Neural crest cell (in vitro differentiated cells): ENCODE data around the gene CLDN14. TPM values are rescaled to one million over a fixed set of nuclear protein-coding genes. Genes with fewer than 3 reads are reported as not detected.

ENCODE experiments used
- DNase-seq: peaks from one replicate; pipeline ENCODE4 v3.0.0; 2021; ENCODE audit warnings: low read depth, mixed read lengths, low spot score
- H3K27ac Mint-ChIP-seq: one replicate; pipeline ENCODE4 v1.8.0; 2021; ENCODE audit warnings: mild to moderate bottlenecking, mixed read lengths; ENCODE audit not compliant: unreplicated experiment
- H3K27me3 Mint-ChIP-seq: 2 replicates; pipeline ENCODE4 v1.8.0; 2021; ENCODE audit warnings: low read depth, mild to moderate bottlenecking, mixed read lengths
- H3K36me3 Mint-ChIP-seq: 2 replicates; pipeline ENCODE4 v1.8.0; 2021; ENCODE audit warnings: low read depth, mild to moderate bottlenecking, mixed read lengths
- H3K4me1 Mint-ChIP-seq: 2 replicates; pipeline ENCODE4 v1.8.0; 2021; ENCODE audit warnings: mixed read lengths
- H3K4me3 Mint-ChIP-seq: one replicate; pipeline ENCODE4 v1.8.0; 2021; ENCODE audit warnings: mild to moderate bottlenecking, mixed read lengths
- H3K9me3 Mint-ChIP-seq: 2 replicates; pipeline ENCODE4 v1.8.0; 2021; ENCODE audit warnings: mixed read lengths
- total RNA-seq: library from RNA; stranded (reverse); gene quantifications from 2 replicates; pipeline ENCODE4 v1.2.1, GENCODE V29; 2021
- TF ChIP-seq, protein P1 (sequence below): fragments of 200-600 bp; sonication (generic); conservative IDR thresholded peaks from 2 replicates; pipeline ENCODE4 v1.5.0; 2021; ENCODE audit warnings: antibody characterized with exemption, mild to moderate bottlenecking

Gene CLDN14
- total RNA-seq, 1 donor from 2014 or later, result not detected

DNA sequence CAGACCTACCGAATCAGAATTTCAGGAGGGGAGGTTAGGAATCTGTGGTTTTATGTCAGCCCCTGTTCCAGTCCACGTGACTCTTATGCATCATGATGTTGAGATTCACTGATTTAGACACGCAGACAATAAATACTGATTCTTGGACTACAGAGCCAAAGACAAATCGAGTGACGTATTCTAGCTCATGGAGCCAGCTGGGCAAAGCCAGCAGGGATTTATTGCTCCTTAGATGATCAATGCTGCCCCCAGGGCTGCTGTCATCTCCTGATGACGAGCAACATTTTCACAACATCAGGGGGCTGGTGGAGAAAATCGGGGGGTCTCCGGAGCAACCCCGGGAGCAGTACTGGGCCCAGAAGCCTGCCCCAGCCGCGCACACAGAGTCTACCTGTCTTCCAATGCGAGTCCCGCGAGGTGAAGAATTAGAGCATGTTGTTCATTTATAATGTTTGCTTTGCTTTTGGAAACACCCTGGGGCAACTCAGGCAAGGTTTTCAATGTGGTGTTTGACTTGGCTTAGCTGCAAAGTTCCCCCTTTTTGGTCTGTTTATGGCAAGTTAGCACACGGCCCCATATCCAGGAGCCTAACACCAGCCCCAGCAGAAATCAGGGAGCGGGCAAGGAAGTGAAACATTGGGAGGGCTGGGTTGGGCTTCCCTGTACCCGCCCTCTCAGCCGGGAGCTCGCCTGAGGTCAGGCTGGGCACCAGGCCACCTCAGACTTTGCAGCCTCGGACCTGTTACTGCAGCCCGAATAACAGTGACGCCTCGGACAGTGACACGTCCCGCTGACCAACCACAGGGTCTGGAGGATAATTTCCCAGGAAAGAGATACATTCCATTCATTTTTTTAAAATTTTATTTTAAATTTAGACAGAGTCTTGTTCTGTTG is 19.9 kb upstream of the CLDN14 start:
- H3K36me3 Mint-ChIP-seq, result no peaks in the 10 kb centered on the region
- H3K4me3 Mint-ChIP-seq, result no peak overlapping the region
- no peaks in the 10 kb centered on the region for H3K4me1 Mint-ChIP-seq
- TF ChIP-seq, protein P1, sequence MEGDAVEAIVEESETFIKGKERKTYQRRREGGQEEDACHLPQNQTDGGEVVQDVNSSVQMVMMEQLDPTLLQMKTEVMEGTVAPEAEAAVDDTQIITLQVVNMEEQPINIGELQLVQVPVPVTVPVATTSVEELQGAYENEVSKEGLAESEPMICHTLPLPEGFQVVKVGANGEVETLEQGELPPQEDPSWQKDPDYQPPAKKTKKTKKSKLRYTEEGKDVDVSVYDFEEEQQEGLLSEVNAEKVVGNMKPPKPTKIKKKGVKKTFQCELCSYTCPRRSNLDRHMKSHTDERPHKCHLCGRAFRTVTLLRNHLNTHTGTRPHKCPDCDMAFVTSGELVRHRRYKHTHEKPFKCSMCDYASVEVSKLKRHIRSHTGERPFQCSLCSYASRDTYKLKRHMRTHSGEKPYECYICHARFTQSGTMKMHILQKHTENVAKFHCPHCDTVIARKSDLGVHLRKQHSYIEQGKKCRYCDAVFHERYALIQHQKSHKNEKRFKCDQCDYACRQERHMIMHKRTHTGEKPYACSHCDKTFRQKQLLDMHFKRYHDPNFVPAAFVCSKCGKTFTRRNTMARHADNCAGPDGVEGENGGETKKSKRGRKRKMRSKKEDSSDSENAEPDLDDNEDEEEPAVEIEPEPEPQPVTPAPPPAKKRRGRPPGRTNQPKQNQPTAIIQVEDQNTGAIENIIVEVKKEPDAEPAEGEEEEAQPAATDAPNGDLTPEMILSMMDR, result no peak
- peak overlapping the region; percentile 50 for H3K27ac Mint-ChIP-seq
- DNase-seq, result no peak
- H3K27me3 Mint-ChIP-seq, result peaks cover 9% of the 10 kb centered on the region
- no peaks in the 10 kb centered on the region for H3K9me3 Mint-ChIP-seq

DNA sequence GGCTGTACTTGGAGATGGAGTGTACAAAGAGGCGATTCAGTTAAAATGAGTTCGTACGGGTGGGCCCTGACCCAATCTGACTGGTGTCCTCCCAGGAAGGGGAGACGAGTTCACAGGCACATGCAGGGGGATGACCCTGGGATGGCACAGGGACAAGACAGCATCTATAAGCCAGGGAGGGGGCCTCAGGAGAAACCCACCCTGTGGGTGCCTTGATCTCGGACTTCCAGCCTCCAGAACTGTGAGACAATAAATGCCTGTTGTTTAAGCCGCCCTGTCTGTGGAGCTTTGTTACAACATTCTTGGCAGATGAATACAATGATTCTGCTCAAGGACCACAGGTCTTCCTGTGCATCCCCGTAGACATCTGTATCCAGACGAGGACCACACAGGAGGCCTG is 14.6 kb upstream of the CLDN14 start:
- TF ChIP-seq, protein P1, result no peak
- Mint-ChIP-seq H3K36me3 (no peaks in the 10 kb centered on the region), H3K9me3 (no peaks in the 10 kb centered on the region), H3K27ac (no peak overlapping the region), H3K4me3 (no peak overlapping the region), H3K27me3 (peaks cover 3% of the 10 kb centered on the region), H3K4me1 (peaks cover 27% of the 10 kb centered on the region)
- DNase-seq, result no peak

DNA sequence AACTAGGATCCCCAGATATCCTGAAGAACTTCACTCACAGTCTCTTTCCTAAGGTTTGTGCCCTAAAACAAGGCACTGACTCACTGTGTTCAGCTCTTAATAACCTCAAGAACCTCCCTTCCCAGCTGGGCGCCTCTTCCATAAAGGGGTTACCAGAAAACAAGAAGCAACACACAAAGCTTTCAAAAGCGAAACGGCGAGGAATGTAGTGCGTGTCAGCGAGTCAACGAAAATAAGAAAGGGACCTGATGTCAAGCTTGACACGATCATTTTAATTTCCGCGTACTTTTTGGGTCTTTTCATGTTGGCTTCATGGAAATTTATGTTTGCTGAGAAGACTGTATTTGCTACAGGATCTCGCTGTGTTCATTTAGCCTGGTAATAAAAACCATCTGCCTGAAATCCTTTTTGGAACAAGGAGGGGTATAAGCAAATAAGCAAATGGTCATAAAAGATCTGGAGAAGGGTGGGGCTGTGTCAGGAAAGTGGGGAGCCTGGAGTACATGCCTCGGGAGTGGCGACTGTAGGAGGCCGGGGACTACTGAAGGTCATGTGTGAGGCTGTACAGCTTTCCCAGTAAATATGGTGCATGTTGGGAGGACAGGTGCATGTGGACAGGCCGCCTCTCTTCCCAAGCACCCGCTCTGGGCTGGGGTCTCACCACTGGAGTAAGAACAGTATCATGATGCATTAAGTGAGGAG is 11.4 kb upstream of the CLDN14 start:
- H3K27ac Mint-ChIP-seq, result no peak overlapping the region
- no peaks in the 10 kb centered on the region for H3K9me3 Mint-ChIP-seq
- TF ChIP-seq, protein P1, result no peak
- H3K4me3 Mint-ChIP-seq, result no peak overlapping the region
- DNase-seq, result no peak
- H3K27me3 Mint-ChIP-seq, result peaks cover 3% of the 10 kb centered on the region
- H3K4me1 Mint-ChIP-seq, result peaks cover 27% of the 10 kb centered on the region
- no peaks in the 10 kb centered on the region for H3K36me3 Mint-ChIP-seq

DNA sequence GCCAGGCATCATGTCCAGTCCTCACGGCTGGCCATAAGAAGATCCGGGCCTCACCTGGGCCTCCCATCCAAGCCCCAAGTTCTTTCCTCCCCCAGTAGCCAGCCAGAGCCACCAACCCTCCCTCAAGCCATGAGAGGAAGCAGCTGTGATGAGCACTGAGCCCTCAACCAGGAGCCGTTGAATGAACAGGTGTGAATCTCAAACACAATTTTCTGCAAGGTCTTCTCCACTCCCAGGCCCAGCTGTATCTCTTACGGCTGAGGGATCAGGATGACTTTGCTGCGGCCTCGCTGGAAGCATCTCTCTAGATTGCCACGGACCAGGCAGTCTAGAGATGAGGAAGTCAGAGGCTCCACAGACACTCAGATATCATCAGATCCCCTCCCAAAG is 9.8 kb upstream of the CLDN14 start:
- Mint-ChIP-seq H3K27me3 (no peaks in the 10 kb centered on the region), H3K27ac (no peak overlapping the region), H3K9me3 (no peaks in the 10 kb centered on the region), H3K36me3 (no peaks in the 10 kb centered on the region), H3K4me3 (no peak overlapping the region), H3K4me1 (peaks cover 27% of the 10 kb centered on the region)
- TF ChIP-seq, protein P1, result no peak
- DNase-seq, result no peak

DNA sequence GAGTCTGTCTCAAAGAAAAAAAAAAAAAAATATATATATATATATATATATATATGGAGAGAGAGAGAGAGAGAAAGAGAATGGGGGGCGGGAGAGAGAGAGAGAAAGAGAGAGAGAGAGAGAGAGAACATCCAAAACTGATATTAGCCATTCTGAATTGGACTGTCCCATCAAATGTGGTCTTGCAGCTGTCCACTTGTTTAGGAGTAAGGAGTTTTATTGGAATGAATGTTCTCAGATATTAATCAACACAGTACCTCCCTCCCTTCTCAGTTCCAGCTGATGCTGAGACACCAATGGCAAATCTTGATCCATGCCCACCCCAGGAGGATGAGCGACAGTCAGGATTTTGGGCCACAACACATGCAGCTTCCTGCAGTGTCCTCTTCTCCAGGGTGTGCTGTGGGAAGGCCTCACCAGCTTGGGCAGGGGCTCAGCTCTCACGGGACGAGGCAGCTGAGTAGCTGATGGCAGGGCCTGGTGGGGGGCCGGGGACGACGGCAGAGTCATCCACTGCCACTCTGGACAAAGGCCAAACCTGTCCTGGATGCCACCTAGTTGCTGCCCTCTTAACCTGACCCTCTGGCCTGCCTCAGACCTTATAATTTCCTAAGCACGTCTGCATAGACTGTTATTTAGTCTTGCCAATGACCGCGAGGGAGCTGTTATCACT is 9.3 kb upstream of the CLDN14 start:
- H3K27ac Mint-ChIP-seq, result no peak overlapping the region
- no peaks in the 10 kb centered on the region for H3K27me3 Mint-ChIP-seq
- H3K4me3 Mint-ChIP-seq, result no peak overlapping the region
- peaks cover 24% of the 10 kb centered on the region for H3K4me1 Mint-ChIP-seq
- no peaks in the 10 kb centered on the region for H3K36me3 Mint-ChIP-seq
- TF ChIP-seq, protein P1, result no peak
- H3K9me3 Mint-ChIP-seq, result no peaks in the 10 kb centered on the region
- DNase-seq, result no peak
